ENCODE results near the gene ZNF554.

The ZNF554 gene

GRCh38 chr19:2827840-2828489 lies 8.3 kb downstream of the ZNF554 start:
- DNase-seq (ENCODE audit: low read depth, low spot score) = no peak

- no peak for DNase-seq (ENCODE audit: low read depth, low spot score)
These were observed 14.7 kb downstream of the ZNF554 start for GRCh38 chr19:2834294-2834871.

GRCh38 chr19:2837430-2837829 lies 17.8 kb downstream of the ZNF554 start:
- no peak for DNase-seq (ENCODE audit: low read depth, low spot score)

DNA sequence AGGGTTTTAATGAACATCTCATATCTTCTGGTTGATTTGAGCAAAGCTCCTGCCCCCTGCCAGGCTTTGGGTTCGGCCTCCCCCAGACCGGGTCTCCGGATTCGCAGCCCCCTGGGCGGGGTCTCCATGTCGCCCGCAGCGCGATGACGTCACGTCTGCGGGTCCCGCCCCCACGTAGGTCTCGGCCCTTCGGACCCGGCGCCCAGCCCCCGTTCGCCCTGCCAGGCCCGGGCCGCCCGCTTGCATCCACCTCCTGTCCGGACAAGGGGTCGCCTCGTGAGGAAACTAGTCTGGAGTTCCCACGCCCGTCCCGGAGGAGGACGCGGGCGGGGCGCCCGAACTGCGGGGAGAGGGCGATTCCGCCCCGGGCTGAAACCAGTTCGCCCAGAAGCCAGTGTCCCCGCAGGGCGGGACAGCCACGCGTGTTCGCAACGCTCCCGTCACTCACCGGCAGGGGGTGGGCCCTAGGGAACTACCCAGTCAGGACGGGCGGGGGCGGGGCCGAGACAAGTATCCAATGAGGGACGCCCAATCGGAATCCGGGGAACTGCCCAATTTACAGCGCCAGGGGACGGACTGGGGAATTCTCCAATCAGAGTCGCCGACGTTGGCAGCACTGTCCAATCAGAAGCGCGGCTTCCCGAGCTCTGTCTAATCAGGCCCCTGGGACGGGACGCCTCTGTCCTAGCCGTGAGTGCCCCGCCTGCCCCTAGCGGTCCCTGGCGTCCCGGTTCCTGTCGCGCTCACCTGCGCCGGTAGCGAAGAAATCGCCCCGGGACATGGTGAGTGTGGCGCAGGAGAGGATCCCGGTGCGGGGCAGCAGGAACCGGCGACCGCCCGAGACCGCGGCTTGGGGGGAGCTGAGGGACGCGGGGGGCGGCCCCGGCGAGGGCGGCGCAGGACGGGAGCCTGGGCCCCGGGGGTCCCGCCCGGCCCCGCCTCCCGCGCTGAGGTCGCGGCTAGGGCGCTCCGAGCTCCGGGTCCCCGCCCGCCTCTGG lies 21.4 kb downstream of the ZNF554 start, which contains the start of gene ZNF555:
ZNF555 (plus strand) TSS at position 682 of the 998 bp plus-strand sequence; CDS start at position 780, 98 bp downstream.
- DNase-seq (ENCODE audit: low read depth, low spot score) = peak; percentile 97

DNA sequence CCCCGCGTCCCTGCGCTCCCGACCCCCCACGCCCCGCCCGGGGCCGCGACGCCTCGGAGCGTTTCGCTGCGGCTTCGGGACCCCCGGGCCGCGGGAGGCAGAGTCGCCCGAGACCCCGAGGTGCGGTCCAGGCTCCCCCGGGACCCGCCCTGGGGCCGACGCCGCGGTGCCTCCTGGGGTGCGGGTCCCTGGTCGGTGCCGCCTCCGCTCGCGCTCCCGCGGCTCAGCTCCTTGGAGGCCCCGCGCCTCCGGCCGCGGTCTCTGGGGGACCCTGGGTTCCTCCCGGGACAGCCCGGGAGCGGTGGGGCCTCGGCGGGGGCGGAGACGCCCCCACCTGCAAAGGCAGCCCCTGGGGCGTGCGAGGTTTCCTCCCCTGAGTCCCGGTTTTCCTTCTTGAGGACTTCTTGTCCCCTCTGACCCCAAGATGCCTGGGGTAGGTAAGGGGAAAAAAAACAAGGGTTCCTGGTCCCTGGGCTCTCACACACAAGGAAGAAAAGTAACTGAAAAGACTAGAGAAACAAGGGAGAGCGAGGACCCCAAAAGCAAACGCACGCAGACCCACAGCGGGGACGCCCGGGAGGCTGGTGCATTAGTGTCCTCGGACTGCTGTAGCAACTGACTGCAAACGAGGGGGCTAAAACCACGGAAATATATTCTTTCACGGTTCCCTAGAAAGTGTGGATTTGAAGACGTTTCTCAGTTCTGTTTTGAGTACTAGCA lies 22.3 kb downstream of the ZNF554 start:
- no peak for DNase-seq (ENCODE audit: low read depth, low spot score)

DNA sequence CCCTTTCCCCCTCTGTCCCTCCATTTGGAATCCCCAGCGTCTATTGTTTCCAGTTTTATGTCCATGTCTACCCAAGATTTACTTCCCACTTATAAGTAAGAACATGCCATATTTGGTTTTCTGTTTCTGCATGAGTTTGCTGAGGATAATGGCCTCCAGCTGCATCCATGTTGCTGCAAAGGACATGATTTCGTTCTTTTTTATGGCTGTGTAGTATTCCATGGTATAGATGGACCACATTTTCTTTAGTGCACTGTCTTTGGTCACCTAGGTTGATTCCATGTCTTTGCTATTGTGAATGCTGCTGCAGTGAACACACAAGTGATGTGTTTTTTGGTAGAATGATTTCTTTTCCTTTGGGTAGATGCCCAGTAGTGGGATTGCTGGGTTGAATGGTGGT lies 25.4 kb downstream of the ZNF554 start:
- DNase-seq (ENCODE audit: low read depth, low spot score) = no peak

DNA sequence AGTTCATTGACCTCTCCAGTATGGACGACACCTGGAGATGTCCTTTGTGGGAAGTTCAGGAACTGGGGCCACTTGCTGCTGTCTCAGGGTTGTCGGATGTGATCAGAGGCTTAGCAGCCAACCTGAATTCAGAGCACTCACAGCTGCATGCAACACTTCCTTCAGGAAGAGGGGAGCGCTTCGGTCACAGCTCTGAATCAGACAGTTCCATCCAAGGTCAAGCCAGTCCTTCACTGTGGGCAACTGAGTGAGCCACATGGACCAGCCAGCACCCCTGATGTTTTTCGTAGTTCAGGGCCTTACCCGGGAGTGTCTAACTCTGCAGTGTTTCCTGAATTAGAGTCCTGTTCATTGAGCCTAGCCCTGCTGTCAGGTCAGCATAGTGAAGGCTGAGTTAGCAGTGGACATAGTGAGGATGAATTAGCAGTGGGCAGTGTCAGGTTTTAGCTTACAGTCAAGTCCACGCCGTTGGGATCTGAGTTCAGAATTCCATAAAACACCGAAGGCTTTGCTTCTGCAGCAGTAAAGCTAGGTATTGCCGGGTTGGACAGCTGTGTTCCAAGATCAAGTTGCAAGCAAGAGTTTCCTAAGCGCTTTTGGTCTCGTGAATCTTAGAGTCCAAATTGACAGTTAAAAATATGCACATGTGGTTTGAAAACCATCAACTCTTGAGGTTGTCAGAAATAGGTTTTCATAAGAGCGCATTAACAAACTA lies 26.7 kb downstream of the ZNF554 start:
- no peak for DNase-seq (ENCODE audit: low read depth, low spot score)

- DNase-seq (ENCODE audit: low read depth, low spot score) = no peak
These were observed 27.8 kb downstream of the ZNF554 start for GRCh38 chr19:2847507-2847906.

DNA sequence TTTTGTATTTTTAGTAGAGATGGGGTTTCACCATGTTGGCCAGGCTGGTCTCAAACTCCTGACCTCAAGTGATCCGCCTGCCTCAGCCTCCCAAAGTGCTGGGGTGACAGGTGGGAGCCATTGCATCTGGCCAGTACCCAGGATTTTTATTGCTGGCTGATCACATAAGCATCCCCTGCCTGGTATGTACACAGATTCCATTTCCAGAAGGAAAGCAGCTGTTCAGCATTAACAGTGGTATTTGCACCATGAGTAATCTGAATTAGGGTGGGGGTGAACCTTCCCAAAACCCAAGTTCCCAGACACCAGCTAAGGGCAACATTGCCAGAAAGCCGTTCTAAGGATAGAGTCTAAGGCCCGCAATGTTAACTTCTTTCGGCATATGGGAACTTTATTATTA lies 28.9 kb downstream of the ZNF554 start:
- no peak for DNase-seq (ENCODE audit: low read depth, low spot score)

GRCh38 chr19:2850256-2850925 lies 30.7 kb downstream of the ZNF554 start:
- no peak for DNase-seq (ENCODE audit: low read depth, low spot score)

- no peak for DNase-seq (ENCODE audit: low read depth, low spot score)
These were observed 32.9 kb downstream of the ZNF554 start for GRCh38 chr19:2852598-2852997.

- DNase-seq (ENCODE audit: low read depth, low spot score) = no peak
These were observed 33.4 kb downstream of the ZNF554 start for GRCh38 chr19:2853015-2853606.

DNA sequence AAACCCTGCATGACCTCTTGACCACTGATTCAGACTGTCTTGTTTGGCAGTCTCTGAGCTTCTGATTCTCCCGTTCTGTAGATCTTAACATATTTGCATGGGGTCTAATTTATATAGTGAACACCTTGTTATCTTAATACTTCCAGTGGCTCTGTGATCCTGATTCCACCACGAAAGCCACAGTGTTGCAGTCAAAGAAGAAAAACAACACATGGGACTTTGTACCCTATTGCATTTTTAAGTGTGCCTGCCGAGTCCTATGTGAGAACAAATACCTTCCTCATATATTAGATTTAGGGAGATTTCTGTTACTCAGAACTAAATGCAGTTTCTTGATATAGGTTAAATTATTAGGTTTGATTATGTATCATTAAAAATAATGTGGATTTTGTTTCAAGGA lies 35.2 kb downstream of the ZNF554 start:
- no peak for DNase-seq (ENCODE audit: low read depth, low spot score)

GRCh38 chr19:2856457-2857050 lies 36.9 kb downstream of the ZNF554 start:
- no peak for DNase-seq (ENCODE audit: low read depth, low spot score)

DNA sequence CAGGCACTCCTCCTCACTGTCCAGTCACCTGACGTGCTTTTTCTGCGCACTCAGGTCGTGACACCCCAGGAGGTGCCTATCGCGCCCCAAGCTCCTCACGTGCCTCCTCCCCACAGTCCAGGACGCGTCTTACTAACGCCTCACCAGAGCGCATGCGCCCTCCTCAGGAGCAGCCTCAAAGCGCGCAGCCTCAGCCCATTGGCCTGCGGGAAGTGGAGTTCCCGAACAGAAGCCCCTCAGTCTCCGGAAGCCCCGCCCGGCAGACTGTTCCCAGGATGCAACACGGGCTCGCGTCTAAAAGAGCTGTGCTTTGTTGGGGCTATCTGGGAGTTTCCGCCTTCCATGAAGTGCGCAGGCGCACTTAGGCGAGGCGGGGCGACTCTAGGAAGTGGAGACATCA lies 39.2 kb downstream of the ZNF554 start:
- no peak for DNase-seq (ENCODE audit: low read depth, low spot score)

- no peak for DNase-seq (ENCODE audit: low read depth, low spot score)
These were observed 44.1 kb downstream of the ZNF554 start for GRCh38 chr19:2863816-2864215.

DNA sequence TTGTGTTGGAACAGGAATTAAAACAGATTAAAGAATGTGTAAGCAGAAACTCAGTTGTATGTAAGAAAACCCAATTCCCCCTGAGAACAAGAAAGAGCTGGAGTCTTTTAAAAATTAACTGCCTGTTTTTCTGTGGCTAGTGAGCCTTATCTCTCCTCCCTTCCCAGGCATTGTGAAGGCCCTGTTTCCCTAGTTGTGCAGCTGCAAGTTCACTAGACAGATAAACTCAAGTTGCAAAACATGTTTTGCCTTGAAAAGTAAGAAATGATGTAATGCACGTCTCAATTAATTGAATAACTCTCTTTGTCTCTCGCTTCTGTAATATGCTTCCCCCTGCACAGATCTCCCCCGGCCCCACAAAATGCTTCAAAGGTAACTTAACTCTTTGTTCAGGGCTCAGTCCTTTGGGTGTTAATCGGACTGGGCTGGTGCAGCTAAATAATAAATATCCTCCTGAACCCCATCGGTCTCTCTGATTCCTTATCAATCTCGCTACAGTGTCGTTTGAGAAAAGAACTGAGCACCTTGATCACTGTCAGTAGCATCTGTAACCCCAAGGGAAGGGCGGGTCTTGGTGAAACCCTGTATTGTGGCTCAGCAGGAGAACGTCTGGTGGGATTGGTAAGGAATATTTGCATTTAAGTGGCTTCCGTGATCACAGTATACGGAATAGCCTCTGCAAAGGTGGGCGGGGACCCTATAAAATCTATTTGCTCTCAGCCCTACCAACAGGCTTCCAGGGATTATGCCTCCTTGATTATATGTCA lies 45.8 kb downstream of the ZNF554 start:
- DNase-seq (ENCODE audit: low read depth, low spot score) = no peak

DNA sequence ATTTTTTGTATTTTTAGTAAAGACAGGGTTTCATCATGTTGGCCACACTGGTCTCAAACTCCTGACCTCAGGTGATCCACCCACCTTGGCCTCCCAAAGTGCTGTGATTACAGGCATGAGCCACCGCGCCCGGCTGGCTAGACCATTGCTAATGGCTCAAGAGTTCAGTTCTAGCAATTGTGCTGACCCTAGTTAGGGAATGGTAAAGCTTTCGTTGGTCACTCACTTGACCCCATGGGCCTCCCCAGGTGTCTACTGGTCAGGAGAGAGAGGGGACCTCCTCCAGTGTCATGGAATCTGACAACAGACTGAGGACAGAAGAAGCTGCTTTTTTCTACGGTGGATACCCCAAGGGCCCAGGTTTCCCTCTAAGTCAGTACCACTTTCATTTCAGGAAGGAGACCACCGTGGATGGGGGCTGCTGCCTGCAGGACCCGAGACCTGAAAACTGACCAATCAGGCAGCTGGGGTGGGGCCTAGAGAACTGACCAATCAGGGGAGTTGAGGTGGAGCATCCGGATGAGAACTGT lies 46.9 kb downstream of the ZNF554 start:
- no peak for DNase-seq (ENCODE audit: low read depth, low spot score)
